ENCODE data around the gene SPACA5B. TPM values are rescaled to one million over a fixed set of nuclear protein-coding genes. Genes with fewer than 3 reads are reported as not detected.

SPACA5B gene
- polyA plus RNA-seq, 1 donor (not counting 4 experiments of a cell fraction or from before 2014, with no cell fraction given), result not detected

DNA sequence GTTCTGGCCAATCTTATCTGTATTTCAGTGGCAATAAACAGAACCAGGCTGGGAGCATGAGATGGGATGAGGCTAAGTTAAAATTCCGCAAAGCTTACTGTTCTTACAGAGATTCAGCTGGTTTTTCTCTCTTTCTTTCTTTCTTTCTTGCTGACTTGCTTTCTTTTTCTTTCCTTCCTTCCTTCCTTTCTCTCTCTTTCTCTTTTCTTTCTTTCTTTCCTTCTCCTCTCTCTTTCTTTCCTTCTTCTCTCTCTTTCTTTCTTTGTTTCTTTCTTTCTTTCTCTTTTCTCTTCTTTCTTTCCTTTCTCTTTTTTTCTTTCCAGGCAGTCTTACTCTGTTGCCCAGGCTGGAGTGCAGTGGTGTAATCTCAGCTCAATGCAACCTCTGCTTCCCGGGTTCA is 24.4 kb downstream of the SPACA5B start:
- no peak overlapping the region for H3K4me2 ChIP-seq (ENCODE audit: control insufficient read depth, extremely low read depth, insufficient read depth, low read depth, low read length)
- H3K36me3 ChIP-seq (ENCODE audit: control insufficient read depth in 2 of 2, extremely low read depth in 1 of 2, insufficient read depth in 2 of 2, low read length in 2 of 2), result no peaks in the 10 kb centered on the region
- TF ChIP-seq EZH2 (IDR thresholded peaks at IDR 0.05; ENCODE audit: low read length) (no peak), CTCF (optimal IDR thresholded peaks at IDR 0.05 in 1 of 3, IDR thresholded peaks at IDR 0.05 in 1 of 3, conservative IDR thresholded peaks at IDR 0.05 in 1 of 3; ENCODE audit: extremely low read depth in 1 of 3, insufficient read depth in 2 of 3, low read length in 3 of 3) (no peak)
- H4K20me1 ChIP-seq (ENCODE audit: control insufficient read depth, extremely low read depth, insufficient read depth, low read length), result no peaks in the 10 kb centered on the region
- no peak overlapping the region for H3K27ac ChIP-seq (ENCODE audit: control insufficient read depth, insufficient read depth, low read length)
- FAIRE-seq (no peak), DNase-seq (ENCODE audit: low read depth, low spot score) (no peak)
- H3K9me1 ChIP-seq (ENCODE audit: control insufficient read depth, extremely low read depth, insufficient read depth, low read length), result no peaks in the 10 kb centered on the region
- H2AFZ ChIP-seq (ENCODE audit: control insufficient read depth, low read length), result no peak overlapping the region
- H3K27me3 ChIP-seq (ENCODE audit: control insufficient read depth, extremely low read depth, insufficient read depth, low read length), result no peaks in the 10 kb centered on the region
- no peak overlapping the region for H3K9ac ChIP-seq (ENCODE audit: control insufficient read depth, extremely low read depth, insufficient read depth, low read length)
- no peak overlapping the region for H3K4me3 ChIP-seq (ENCODE audit: control insufficient read depth in 2 of 3, extremely low read depth in 1 of 3, insufficient read depth in 2 of 3, low read depth in 1 of 3, low read length in 3 of 3)
- no peaks in the 10 kb centered on the region for H3K4me1 ChIP-seq (ENCODE audit: control insufficient read depth, extremely low read depth, insufficient read depth, low read length)
- no peaks in the 10 kb centered on the region for H3K79me2 ChIP-seq (ENCODE audit: control insufficient read depth, insufficient read depth, low read length)
- dilution Hi-C loops (cut with MboI; ENCODE audit: extremely low pct_ligation_motif_present, low sequenced_read_pairs), result no loop called here
- H3K9me3 ChIP-seq (ENCODE audit: control insufficient read depth, low read depth, low read length), result no peaks in the 10 kb centered on the region

GRCh38 chrX:48156014-48156413 is 25.6 kb downstream of the SPACA5B start:
- Histone ChIP-seq H3K27ac (ENCODE audit: control insufficient read depth, insufficient read depth, low read length) (no peak overlapping the region), H3K9me3 (ENCODE audit: control insufficient read depth, low read depth, low read length) (no peaks in the 10 kb centered on the region), H3K79me2 (ENCODE audit: control insufficient read depth, insufficient read depth, low read length) (no peaks in the 10 kb centered on the region), H4K20me1 (ENCODE audit: control insufficient read depth, extremely low read depth, insufficient read depth, low read length) (no peaks in the 10 kb centered on the region), H3K4me1 (ENCODE audit: control insufficient read depth, extremely low read depth, insufficient read depth, low read length) (no peaks in the 10 kb centered on the region), H3K27me3 (ENCODE audit: control insufficient read depth, extremely low read depth, insufficient read depth, low read length) (no peaks in the 10 kb centered on the region), H3K9ac (ENCODE audit: control insufficient read depth, extremely low read depth, insufficient read depth, low read length) (no peak overlapping the region), H2AFZ (ENCODE audit: control insufficient read depth, low read length) (no peak overlapping the region), H3K36me3 (ENCODE audit: control insufficient read depth in 2 of 2, extremely low read depth in 1 of 2, insufficient read depth in 2 of 2, low read length in 2 of 2) (no peaks in the 10 kb centered on the region), H3K4me3 (ENCODE audit: control insufficient read depth in 2 of 3, extremely low read depth in 1 of 3, insufficient read depth in 2 of 3, low read depth in 1 of 3, low read length in 3 of 3) (no peak overlapping the region), H3K9me1 (ENCODE audit: control insufficient read depth, extremely low read depth, insufficient read depth, low read length) (no peaks in the 10 kb centered on the region), H3K4me2 (ENCODE audit: control insufficient read depth, extremely low read depth, insufficient read depth, low read depth, low read length) (no peak overlapping the region)
- FAIRE-seq, result no peak
- TF ChIP-seq EZH2 (IDR thresholded peaks at IDR 0.05; ENCODE audit: low read length) (no peak), CTCF (optimal IDR thresholded peaks at IDR 0.05 in 1 of 3, IDR thresholded peaks at IDR 0.05 in 1 of 3, conservative IDR thresholded peaks at IDR 0.05 in 1 of 3; ENCODE audit: extremely low read depth in 1 of 3, insufficient read depth in 2 of 3, low read length in 3 of 3) (no peak)
- dilution Hi-C loops (cut with MboI; ENCODE audit: extremely low pct_ligation_motif_present, low sequenced_read_pairs), result no loop called here
- DNase-seq (ENCODE audit: low read depth, low spot score), result no peak
